HG03432 (cell line): ENCODE data around the gene FAM168B.

ENCODE experiments used
- ATAC-seq: cut with Tn5 transposase; IDR thresholded peaks from one replicate; pipeline ENCODE4 v1.9.1; 2021; ENCODE audit warnings: mild to moderate bottlenecking, moderate library complexity; ENCODE audit not compliant: unreplicated experiment

Gene FAM168B

DNA sequence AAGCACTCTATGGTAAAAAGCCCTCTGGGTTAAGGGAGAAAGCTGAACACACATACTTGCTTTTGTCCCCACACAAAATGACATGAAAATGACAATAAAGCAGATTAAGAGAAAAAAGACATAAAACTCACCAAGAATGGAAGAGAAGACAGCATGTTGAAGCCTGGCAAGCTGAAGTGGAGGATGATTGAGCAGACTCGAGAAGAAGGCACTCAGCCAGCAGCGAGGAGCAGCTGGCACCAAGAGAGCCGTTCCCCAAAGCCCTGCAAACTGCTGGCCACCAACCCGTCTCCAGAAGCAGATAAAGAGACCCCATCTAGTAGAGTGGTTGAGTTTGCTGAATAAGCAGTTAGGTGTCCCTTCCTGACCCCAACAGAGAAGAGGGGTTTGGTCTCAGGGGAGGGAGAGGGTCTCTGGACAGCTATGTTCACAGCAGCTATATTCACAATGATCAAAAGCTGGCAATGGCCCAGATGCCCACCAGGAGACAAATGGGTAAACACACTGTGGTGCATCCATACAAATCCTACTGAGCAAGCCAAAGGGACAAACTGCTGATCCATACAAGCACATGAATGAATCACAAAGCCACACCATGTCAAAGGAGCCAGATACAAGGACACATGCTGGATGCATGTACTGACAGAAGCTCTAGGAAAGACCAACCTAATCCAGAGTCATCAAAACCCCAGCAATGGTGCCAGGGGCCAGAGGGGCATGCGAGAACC lies 36.9 kb downstream of the FAM168B start:
- no peak for ATAC-seq

DNA sequence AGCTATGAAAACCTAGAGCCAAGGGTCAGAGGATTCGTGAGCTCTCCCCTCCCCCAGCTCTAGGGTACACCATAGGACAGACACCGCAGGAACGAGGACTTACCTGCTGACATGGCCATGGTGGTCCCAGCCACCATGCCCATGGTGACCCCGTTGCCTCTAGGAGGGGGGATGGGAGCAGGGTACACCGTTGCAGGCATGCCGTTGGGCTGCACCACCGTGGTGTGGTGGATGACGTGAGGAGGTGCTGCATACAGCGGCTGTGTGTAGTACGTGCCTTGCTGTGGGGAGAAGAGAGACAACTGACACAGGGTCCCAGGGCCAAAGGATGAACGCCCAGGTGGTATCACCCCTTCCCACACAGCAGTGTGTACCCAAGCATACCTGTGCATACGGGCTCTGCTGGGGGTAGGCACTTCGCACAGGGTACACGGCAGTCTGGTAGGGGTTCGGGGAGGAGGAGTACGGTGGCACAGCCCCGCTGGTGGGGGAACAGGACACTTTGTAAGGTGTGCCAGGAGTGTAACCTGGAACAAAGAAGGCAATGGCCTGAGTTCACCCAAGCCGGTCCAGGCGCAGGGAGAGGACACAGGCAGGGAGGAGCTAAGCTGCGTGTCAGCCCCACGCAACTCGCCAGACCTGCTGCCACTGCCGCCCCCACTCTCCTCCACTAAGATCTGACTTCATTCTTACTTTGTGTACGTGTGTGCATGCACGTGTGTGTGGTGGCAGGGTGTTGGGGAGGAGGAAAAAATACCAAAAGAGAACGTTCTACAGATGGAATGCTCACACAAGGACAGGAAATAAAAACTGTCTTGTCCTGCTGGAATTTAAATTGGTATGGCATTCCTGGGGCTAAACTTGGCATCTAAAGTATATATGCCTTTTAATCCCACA lies 37.8 kb downstream of the FAM168B start:
- no peak for ATAC-seq

DNA sequence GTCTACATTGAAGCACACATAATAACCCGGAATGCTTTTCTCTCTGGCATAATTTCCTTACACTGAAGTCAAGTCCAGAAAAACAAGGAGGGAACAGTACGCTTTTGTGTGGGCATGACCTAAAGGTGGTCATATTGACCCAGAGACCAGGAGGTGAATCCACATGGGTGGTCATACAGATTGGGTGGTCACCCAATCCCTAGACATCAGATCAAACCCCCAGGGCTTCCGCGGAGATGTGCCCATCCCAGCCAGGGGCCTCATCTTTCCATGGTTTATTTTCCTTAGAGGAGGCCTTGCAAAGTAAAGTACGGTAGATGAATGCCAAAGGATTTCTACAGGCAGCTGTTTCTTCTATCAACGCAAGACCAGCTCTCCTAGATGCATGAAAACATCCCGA lies 38.8 kb downstream of the FAM168B start:
- ATAC-seq: no peak

DNA sequence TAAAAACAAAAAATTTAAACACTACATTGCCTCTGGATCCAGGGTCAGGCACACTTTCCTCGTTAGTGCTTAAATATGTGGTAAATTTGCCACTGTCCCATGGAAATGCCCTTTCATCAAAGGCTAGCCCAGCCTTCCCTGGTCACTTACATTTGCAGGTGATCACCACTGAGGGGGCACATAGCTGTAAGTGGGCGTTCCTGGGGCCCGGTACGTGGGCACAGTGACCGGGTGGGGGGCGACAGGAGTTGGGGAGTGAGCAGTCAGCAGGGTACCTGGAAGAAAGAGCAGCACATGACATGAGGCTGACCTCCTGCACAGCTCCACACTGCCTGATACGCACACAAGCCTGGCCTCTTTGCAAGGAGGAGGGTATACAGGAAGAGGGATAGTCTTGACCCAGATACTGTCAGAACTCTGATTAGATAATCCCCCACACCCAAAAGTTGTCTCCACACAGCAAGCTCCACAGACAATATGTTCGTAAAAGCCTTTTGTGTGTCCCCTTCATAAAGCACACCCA lies 40.5 kb downstream of the FAM168B start:
- ATAC-seq: no peak

DNA sequence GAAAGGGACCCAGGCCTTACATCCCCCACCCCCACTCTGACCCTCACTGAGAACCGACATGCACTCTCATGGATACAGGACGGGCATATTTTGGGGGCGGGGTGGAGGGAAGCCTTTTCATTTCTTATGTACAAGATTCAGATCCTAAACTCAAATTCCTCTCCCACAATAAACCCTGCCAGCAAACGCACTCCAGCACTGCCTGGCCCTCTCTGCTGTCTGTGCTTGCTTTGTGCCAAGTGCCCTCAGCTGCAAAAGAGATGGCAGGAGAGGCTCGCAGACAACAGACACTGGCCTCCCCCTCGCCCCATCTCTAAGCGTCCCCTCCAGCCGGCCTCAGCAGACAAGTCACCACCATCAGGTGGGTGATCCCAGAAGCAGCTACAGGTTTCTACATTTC lies 42.4 kb downstream of the FAM168B start:
- ATAC-seq: no peak

DNA sequence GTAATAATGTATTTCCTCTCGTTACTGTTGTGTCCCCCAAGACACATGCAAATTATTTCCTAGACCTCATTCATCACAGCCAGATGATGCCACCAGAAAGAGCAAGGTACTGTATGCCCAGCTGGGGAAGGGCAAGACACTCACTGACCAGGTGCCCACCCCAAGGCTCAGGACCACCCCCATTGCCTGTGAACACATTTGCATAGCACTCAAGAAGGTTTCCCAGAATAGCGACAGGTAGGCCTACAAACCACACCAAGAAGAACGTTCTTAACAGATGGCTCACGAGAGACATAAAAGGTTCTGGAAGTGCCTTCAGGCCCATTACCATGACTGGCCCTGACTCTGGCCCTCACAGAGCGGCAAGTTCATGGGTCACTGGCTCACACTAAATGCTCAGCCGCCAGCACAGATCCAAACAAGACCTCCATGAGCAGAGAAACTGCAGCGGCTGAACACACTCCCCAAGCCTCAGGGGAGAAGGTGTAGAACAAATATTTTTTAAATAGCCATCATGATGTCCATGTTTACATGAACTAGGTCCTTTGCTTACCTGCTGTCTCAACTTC lies 44.0 kb downstream of the FAM168B start:
- no peak for ATAC-seq

DNA sequence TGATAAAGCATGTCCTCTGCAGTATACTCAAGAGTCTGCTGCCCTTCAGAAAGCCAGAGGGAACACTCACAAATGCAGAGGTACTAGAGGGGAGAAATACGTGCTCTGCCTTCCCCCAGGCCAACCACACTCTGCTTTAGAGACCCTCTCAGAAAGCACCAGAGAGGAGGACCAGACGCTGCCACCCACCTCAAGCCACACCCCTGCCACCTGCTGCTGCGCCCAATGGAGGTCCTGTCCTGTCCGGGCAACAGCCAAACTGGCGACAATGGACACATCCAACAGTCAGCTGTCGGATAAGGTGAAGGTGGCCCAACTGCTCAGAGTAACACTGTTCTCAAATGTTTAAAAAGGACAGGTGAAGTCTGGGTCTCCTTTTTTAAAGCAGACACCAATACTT lies 44.6 kb downstream of the FAM168B start:
- ATAC-seq: no peak

DNA sequence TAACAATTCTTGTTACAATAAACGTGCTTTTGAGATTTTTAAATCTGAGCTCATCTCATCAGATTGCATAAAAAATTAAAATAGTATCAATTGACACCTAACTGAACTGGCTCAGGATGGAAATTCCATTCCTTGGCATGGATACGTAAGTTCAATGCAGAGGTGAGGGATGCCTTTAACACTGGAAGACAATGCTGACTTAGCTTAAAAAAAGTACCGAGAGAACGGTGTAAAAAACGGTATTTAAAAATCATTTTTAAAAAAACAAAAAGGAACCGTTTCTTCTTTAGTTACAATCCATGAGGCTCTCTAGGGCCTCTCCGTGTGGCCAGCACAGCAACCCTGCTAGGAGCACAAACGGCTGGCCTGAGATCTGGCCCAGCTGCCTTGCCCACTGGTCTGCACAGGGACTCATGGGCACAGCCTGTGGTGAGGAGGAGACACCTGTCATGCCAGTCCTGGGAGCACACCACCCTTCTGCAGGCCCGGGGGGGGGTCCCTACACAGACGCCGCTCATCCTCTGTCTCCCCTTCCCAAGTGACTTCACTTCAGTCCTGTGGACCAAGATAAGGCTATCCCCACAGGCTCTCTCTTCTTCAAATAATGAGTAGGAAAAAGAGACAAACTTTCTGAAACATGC lies 45.2 kb downstream of the FAM168B start:
- no peak for ATAC-seq

DNA sequence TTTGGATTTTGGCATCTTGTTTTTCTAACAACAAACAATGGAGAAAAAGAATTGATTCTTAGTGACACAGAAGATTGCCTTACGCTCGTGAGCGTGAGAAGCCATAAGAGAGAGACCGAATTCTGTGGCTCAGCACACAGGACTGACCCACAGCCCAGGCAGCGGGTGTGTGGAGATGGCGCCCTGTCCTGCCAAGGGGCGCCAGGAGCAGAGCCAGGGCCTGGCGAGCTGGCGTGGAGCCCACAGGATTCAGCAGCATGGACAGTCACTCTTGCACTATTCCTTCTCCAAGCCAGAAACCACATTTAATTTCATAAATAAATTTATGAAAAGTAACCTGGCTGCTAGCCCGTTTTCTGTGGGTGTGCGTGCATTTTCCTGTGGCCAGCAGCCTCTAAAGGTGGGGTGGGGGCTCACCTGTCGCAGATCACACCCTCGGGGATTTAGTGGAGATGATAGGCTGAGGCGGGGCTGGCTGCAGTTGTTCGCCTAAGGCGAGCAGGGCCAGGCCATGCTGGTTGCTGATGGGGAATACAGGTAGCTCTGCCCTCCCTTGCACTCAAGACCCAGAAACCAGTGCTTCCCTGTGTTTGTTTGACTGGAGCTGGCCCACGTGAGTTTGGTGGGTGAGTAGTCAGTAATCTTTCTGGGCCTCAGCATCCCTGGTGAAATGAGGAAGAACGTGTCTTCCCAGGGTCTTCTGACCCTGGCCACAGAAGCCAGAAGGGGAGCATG lies 46.2 kb downstream of the FAM168B start:
- no peak for ATAC-seq

DNA sequence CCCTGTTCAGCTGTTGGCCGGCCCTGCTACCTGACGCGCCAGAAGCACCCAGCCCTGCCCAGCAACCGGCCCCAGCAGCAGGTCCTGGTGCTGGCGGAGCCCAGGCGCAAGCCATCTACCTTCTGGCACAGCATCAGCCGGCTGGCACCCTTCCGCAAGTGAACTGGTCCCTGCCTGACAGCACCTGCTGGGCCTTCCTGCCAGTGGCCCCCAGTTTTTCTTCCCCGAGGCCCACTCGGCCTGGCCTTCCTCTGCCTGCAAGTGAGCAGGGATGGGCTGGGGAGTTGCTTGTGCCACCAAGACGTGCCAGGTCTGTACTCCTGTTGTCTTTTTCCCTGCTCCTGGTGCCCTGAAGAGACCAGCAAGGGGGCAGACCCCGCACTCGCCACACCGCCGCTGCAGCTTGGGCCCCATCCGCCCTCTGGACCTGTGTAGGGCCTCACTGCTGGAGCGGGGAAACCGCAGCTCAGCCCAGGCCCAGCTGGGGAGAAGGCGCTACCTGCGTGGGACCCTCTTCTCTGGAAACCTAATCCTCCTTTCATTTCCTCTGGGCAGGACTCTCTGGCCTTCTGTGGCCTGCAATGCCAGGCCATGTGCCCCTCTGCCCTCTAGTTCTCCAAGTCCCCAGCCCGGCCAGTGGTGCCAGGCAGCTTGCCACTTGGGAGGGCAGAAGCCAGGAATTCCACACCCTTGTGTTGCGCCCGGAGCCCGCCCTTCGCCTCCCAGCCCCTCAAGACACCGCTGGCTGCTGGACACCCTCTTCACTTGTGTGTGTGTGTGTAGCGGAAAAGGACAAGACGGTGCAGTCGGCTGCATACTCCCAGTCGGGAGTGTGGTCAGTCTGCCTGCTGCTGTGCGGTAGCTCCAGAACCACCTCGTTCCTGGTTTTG lies 47.0 kb downstream of the FAM168B start:
- ATAC-seq: no peak

DNA sequence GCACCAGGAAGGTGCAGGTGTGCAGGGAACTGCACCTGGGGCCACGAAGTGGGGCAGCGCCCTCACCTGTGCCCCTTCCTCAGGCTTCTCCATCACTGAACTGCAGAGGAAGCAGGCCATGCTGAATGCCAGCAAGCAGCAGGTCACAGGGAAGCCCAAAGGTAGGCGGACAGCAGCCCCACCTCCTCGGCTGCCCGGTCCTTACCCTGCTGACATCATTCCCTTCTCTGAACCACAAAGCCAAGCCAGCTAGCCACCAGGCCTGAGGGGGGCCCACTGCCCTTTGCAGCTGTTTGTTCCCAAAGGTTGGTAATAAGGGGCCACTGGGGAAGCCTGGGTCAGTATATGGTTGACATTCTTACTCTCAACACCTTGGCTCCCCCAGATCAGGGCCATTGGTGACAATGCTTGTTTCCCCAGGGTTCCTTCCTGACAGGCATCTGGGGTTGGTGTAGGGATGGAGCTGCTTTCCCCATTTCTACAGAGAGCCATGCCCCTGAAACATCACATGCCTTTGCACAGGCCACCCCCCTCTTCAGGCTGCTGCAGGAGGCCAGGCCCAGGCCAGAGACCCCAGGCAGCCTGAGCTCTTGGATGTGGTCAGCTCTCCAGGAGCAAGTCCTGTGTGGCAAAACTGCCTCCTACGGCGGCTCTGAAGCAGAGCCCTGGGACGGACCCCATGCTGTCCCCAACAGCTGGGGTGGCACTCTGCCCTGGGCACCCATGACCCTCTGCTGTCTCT lies 47.8 kb downstream of the FAM168B start:
- ATAC-seq: no peak

DNA sequence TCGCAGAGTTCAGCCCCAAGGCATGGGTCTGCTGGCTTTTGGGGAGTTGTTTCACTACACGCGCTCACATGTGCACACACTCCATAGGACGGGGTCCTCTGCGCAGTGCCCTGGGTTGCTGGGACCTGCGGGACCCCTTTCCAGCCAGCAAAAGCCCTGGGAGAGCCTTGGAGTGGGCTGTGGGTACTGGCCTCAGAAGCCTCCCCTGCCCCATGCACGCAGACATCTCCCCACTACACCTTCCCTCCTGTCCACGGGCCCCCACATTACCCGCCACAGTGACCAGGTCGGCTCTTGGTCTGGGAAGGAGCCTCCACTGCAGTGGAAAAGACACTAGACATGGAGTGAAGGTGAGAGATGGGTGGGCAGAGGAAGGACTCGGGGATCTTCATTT lies 48.5 kb downstream of the FAM168B start:
- no peak for ATAC-seq

DNA sequence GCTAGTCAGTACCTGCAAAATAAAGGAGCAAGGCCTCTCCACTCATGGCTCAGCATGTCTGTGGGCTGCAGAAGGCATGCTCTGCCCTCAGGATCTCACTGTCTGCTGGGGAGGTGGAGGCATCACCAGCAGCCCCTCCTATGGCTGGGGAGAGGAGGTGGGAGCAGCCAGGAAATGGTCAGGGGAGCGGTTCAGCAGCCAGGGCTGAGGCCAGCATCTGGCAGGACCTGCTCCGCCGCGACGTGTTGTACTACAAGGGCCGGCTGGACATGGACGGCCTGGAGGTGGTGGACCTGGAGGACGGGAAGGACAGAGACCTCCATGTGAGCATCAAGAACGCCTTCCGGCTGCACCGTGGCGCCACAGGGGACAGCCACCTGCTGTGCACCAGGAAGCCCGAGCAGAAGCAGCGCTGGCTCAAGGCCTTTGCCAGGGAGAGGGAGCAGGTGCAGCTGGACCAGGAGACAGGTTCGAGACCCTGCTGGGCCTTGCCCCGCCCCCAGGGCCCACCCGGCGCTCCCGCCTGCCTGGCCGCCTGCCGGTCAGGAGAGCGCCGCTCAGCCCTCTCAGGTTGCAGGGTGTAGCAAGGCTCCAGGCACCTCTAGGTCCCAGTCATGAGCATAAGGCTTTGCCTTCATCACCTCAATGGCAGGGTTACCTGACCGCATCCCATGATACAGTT lies 49.0 kb downstream of the FAM168B start:
- ATAC-seq: no peak

DNA sequence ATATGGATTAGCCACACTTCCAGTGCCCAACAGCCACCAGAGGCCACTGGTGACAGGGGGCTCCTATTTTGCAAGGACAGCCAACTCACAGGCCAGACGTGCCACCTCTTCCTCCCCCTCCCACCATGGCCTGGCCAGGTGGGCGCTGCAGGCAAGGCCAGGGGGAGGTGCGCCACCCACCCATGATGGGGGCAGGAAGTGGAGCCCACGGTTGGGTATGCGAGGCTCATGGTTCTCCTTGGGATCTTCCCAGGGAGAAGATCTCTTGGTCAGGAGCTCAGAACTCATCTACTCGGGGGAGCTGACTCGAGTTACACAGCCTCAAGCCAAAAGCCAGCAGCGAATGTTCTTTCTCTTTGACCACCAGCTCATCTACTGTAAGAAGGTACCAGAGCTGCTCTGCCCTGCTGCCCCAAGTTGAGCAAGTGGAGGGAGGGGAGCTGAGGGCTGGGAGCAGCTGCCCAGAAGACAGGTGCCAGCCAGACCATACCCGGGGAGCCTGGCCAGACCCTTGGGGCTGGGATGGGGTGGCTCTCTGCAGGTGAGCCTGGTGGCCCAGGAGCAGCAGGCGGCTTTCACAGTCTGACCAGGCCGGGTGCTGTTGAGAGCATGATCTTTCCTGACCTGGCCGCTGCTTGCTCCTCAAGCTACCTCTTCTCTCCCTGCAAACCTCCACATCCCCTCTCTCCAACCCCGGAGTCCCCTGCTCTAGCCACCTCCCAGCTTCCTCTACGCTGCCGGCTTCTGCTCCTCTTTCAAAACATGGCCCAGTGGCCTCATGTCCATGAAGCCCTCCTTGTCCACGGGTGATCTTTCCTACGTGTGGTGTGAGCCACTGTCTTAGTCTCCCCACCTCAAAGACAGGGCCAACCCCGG lies 49.8 kb downstream of the FAM168B start:
- ATAC-seq: no peak

DNA sequence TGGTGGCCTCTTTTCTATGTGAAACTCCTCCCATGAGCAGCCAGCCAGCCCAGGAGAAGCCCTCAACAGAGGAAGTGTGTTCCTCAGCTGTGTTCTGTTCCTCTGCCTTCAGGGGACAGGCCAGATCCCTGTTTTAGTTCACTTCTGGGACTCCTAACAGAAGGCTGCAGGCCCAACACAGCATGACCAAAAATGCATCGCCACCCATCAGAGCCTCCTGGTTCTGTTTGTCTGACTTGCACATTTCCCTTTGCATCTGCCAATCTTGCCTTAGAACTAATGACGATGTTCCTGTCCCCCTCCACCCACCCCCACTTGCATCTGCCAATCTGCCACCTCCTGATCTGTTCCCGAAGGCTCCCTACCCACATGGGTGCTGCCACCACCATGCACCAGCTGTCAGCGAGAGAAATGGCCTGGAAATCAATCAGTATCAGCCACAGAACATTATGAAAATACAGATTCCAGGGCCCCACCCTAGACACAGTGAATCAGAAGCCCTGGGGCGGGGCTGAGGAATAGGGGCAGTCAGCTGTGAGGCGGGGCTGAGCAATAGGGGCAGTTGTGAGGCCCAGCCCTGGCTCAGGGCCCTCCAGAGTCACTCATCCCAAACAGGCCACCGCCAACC lies 51.0 kb downstream of the FAM168B start:
- no peak for ATAC-seq

DNA sequence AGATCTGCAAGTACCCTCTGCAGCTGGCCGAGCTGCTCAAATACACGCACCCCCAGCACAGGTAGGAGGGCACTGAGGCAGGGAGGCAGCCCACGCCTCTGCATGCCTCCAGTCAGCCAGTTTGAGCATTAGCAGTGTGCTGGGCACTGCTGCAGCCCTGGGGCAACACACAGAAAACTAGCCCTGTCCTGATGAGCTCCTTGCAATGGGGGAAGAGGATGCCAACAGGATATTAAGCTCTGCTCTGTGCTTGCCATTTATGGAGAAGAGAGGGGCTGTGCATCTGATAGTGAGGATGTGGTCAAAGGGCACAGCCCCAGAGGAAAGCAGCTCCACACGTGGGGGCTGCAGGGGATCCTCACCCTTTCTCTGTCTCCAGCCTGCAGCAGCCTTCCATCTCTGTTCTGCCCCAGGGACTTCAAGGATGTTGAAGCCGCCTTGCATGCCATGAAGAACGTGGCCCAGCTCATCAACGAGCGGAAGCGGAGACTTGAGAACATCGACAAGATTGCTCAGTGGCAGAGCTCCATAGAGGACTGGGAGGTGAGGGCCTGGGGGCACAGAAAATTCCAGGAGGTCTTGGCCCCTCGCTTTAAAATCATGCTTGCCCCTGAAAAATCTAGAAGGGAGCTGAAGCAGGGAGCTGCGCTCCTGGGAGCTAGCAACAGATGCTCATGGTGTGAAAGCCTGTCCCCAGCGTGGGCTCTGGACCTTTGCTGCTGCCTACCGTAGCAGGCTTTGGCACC lies 51.7 kb downstream of the FAM168B start:
- no peak for ATAC-seq
